Adrenal gland (tissue), 12 donors: ENCODE data around the gene DIAPH1. TPM values are rescaled to one million over a fixed set of nuclear protein-coding genes. Genes with fewer than 3 reads are reported as not detected.

Experiments used
- DNase-seq, 7 donors: peaks; one replicate each; pipeline ENCODE4 v3.0.0-alpha.2; 2019 to 2020
- H3K27ac ChIP-seq, 5 donors: fragments of 200-600 bp; sonication (generic) in 4 of 5; 1 replicate in 3 of 5; 2 replicates in 2 of 5; pipeline versions ENCODE4 v1.5.1 to v1.8.0; 2016 to 2020; ENCODE audit warnings: mild to moderate bottlenecking in 1 of 5
- H3K27me3 ChIP-seq: fragments of 200-600 bp; 2 replicates; pipeline ENCODE4 v1.8.0; 2021
- H3K36me3 ChIP-seq, 2 donors: fragments of 200-600 bp; replicated peaks in 1 of 2; 1 replicate in 1 of 2; 2 replicates in 1 of 2; pipeline versions ENCODE4 v1.5.1 to v1.8.0; 2018 to 2022
- H3K4me1 ChIP-seq, 2 donors: fragments of 200-600 bp; replicated peaks in 1 of 2; 1 replicate in 1 of 2; 2 replicates in 1 of 2; pipeline versions ENCODE4 v1.5.1 to v1.8.0; 2018 to 2021
- H3K4me3 ChIP-seq, 4 donors: fragments of 200-600 bp; sonication (generic) in 3 of 4; one replicate each; pipeline ENCODE4 v1.5.1; 2016 to 2018
- H3K9me3 ChIP-seq, 3 donors: fragments of 200-600 bp; sonication (generic) in 1 of 3; replicated peaks in 1 of 3; 1 replicate in 2 of 3; 2 replicates in 1 of 3; pipeline versions ENCODE4 v1.5.1 to v1.8.0; 2016 to 2021
- CTCF ChIP-seq, 6 experiments: fragments of 450-650 bp in 4 of 6; fragments of 200-600 bp in 2 of 6; sonication (generic) in 1 of 6; IDR thresholded peaks; 1 replicate in 5 of 6; 2 replicates in 1 of 6; pipeline versions ENCODE4 v1.5.1 to v1.8.0; 2016 to 2021; ENCODE audit warnings: antibody characterized with exemption in 6 of 6, mild to moderate bottlenecking in 2 of 6, moderate library complexity in 1 of 6
- POLR2A ChIP-seq, 2 donors: fragments of 450-650 bp; IDR thresholded peaks; one replicate each; pipeline ENCODE4 v1.6.1; 2017; ENCODE audit warnings: antibody characterized with exemption in 2 of 2, mild to moderate bottlenecking in 2 of 2, moderate library complexity in 1 of 2
- WGBS, 4 donors: extraction: QIAGEN DNeasy Blood & Tissue Kit in 2 of 4; methylation state at CpG; one replicate each; pipeline versions ENCODE4 v1.1.5 to v1.1.7; 2013 to 2017; 5-methylcytosine and 5-hydroxymethylcytosine counted together
- intact Hi-C, 2 donors: fragments of 100-400 bp; cut with DNase I; formaldehyde crosslinking; loops; one replicate each; pipeline versions ENCODE4 v1.14.1 to v1.15.0; 2022 to 2023
- polyA plus RNA-seq, 3 donors: library from polyadenylated mRNA; stranded (reverse); fragments of 200-250 nt in 2 of 3; fragments of 350-450 nt in 1 of 3; fragmentation: Illumina TruSeq in 1 of 3; extraction: RNeasy Lipid Tissue Mini Kit (QIAGEN cat#74804) in 1 of 3; gene quantifications; one replicate each; pipeline ENCODE4 v1.2.3, GENCODE V29; 2013 to 2014
- total RNA-seq, 9 donors: library from RNA; depleted of rRNA in 4 of 9; stranded (reverse); fragments of >200 nt in 4 of 9; fragments of 120-200 nt in 1 of 9; fragmentation: NEBNext Ultra II Directional in 1 of 9; extraction: Animal tissue kit (Norgen Biotek cat#: 25700) in 1 of 9; gene quantifications; one replicate each; pipeline versions ENCODE4 v1.1.0 to v1.2.4, GENCODE V29; 2013 to 2023
- donor health status: healthy with polysubstance abuse.
- donor health status: Bipolar disorder and iron deficiency.
- donor health status: DM: yes; HTN: yes; CAD: no.
- donor health status: DM: no; HTN: no; CAD: no.
- donor health status: DM: no; HTN: no; CAD: no.
- donor health status: DM: yes; HTN: yes; CAD: no.

Gene DIAPH1
- total and polyA plus RNA-seq, 12 donors = 17.8 to 91.2 (median 48.8) TPM

GRCh38 chr5:141484310-141484640 lies 134.5 kb downstream of the DIAPH1 start:
- Histone ChIP-seq H3K36me3 (no peaks in the 10 kb centered on the region), H3K9me3 (no peaks in the 10 kb centered on the region), H3K4me3 (peak overlapping the region in 1 of 4 donors; percentile 51), H3K27me3 (no peaks in the 10 kb centered on the region), H3K4me1 (peaks cover 4 to 36% of the 10 kb centered on the region in 2 donors), H3K27ac (no peak overlapping the region)
- intact Hi-C loops = no loop called here
- DNase-seq = no peak
- 13 to 21% (median 17%) methylated on average over 4 of the region's 4 CpGs for WGBS, 4 donors
- TF ChIP-seq CTCF (IDR thresholded peaks at IDR 0.05) = no peak
- TF ChIP-seq POLR2A (IDR thresholded peaks at IDR 0.05) = no peak

GRCh38 chr5:141483902-141484301 lies 134.9 kb downstream of the DIAPH1 start:
- Histone ChIP-seq H3K4me3 (no peak overlapping the region), H3K9me3 (no peaks in the 10 kb centered on the region), H3K27ac (no peak overlapping the region), H3K27me3 (no peaks in the 10 kb centered on the region), H3K4me1 (peaks cover 4 to 36% of the 10 kb centered on the region in 2 donors), H3K36me3 (no peaks in the 10 kb centered on the region)
- TF ChIP-seq POLR2A (IDR thresholded peaks at IDR 0.05) (no peak), CTCF (IDR thresholded peaks at IDR 0.05) (no peak)
- WGBS, 4 donors = 66 to 73% (median 69%) methylated on average over 3 of the region's 3 CpGs
- DNase-seq = no peak
- intact Hi-C loops = no loop called here

- DNase-seq = no peak
- TF ChIP-seq POLR2A (IDR thresholded peaks at IDR 0.05) = no peak
- TF ChIP-seq CTCF (IDR thresholded peaks at IDR 0.05) = no peak
- Histone ChIP-seq H3K9me3 (no peaks in the 10 kb centered on the region), H3K4me3 (no peak overlapping the region), H3K27me3 (no peaks in the 10 kb centered on the region), H3K36me3 (no peaks in the 10 kb centered on the region), H3K27ac (no peak overlapping the region), H3K4me1 (peaks cover 5 to 56% of the 10 kb centered on the region in 2 donors)
- intact Hi-C loops = loop anchor here (5.0 kb wide), 1 partner anchor 38 kb away; no protein-coding TSS in a partner anchor
These were observed 139.0 kb downstream of the DIAPH1 start for GRCh38 chr5:141479776-141480175.

- WGBS, 4 donors = 47 to 61% (median 54%) methylated on average over 15 to 20 of the region's 20 CpGs
- H3K9me3 ChIP-seq = no peaks in the 10 kb centered on the region
These were observed 140.4 kb downstream of the DIAPH1 start for GRCh38 chr5:141478321-141478945.

More at GRCh38 chr5:141478321-141478945, 140.4 kb downstream of the DIAPH1 start:
- Histone ChIP-seq H3K27ac (no peak overlapping the region), H3K27me3 (no peaks in the 10 kb centered on the region), H3K4me3 (peak overlapping the region in 1 of 4 donors; percentile 14), H3K4me1 (peaks cover 5 to 43% of the 10 kb centered on the region in 2 donors), H3K36me3 (no peaks in the 10 kb centered on the region)
- TF ChIP-seq CTCF (IDR thresholded peaks at IDR 0.05) = no peak
- TF ChIP-seq POLR2A (IDR thresholded peaks at IDR 0.05) = no peak
- intact Hi-C loops = loop anchor here (1.0 to 5.0 kb wide), 2 partner anchors 9 to 39 kb away; no protein-coding TSS in a partner anchor
- DNase-seq = no peak
